ENCODE data around the gene IGSF3.
"Not testable (repeated sequence)": the region's sequence is repeated elsewhere in the genome, so short reads cannot be mapped to it uniquely, and the experiment has no call there.

Gene IGSF3

DNA sequence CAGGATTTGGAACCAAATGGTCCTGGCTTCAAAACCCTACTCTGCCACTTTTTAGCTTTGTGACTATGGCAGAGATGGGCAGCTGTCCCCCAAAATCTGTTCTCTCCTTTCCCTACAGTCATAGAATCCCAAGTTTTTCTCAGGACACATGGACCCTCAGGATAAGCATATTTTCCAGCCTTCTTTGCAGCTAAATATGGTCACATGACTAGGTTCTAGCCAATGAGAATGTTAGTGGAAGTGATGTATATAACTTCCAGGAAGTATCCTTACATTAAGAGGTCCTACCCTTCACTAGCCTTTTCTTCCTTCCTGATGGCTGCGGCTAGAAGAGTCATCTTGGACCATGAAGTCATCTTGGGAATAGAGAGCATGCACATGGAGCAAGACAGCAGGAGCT lies 5.9 kb downstream of the IGSF3 start:
- DNase-seq (ENCODE audit: low spot score): no peak

DNA sequence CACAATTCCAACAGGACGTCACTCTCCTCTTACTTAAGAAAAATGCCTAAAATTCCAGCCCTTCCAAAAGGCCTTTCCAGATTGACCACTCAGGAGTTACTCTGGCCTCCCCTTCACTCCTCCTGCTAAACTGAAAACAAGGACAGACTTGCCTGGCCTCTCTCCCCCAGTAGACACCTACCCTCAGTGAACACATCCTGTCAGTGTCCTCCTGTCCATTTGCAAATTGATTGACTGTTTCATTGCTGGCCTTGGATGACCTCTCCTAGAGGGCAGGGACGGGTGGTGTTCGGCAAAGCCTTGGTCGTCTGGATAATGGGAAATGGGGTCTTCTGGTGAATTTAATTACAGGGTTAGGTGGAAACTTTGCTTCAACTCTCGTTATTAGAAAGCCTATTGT lies 8.9 kb downstream of the IGSF3 start:
- not testable (repeated sequence) for DNase-seq (ENCODE audit: low spot score)

DNA sequence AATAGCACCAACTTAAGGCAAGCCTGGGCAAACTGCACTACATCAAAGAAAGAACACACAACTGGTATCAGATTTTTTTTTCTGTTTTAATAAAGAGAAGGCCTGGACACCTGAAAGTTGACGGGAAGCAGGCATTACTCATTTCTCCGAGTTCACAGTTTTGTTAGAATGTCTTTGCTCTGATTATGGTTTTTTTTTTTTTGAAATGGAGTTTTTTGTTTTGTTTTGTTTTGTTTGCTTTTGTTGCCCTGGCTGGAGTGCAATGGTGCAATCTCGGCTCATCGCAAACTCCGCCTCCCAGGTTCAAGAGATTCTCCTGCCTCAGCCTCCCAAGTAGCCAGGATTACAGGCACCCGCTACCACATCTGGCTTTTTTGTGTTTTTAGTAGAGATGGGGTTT lies 9.7 kb downstream of the IGSF3 start:
- DNase-seq (ENCODE audit: low spot score): not testable (repeated sequence)

DNA sequence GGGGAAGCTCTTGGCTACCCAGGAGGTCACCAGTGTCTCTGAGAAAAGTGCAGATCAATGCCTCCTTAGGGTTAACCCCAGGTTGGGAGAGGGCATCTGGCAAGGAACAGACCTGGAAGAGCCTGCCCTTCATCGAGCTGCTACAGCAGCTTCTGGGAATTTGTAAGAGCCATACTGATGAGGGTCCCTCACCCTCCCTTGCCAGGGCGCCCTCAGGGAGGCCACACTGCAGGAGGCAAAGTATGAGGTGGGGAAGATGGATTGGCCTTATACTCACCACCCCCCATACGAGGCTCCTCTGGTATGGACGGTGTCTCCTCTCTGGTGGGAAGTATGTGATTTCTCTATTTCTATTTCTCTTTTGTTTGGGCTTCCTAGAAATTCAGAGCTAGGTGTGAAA lies 13.2 kb downstream of the IGSF3 start:
- DNase-seq (ENCODE audit: low spot score): no peak

DNA sequence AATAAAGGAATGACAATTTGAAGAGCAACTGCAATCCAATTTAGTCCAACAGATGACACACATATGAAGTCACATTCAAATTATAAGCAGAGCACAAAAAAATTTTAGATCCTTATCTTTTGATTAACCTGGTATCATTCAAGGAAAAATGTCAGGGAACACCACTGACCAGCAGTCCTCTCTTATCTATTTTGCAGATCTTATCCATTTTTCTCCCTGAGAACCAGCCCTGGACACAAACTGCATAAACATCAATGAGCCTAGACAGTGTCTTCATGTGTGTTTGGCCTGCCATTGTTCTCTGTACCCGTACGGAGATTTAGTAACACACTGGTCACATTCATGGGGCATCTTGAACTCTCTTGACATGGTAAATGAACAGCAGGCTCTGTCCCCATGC lies 14.9 kb downstream of the IGSF3 start:
- not testable (repeated sequence) for DNase-seq (ENCODE audit: low spot score)

DNA sequence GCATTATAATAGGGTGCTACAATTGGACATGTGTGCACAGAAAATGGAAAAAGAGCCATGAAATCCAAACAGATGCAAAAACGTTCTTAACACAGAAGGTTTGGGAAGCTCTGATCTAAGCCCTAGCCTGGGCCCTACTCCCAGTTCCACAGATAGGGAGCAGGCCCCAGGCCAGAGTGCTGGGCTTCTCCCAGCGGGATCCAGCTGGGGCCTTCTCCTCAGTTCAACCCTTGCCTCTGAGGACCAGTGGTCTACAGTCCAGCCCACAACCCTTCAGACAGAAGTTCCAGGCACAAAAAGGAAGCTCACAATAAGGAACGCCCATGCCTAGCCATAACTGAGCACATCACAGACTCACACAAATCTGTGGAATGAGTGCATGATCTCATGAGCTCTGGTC lies 16.8 kb downstream of the IGSF3 start:
- DNase-seq (ENCODE audit: low spot score): not testable (repeated sequence)

DNA sequence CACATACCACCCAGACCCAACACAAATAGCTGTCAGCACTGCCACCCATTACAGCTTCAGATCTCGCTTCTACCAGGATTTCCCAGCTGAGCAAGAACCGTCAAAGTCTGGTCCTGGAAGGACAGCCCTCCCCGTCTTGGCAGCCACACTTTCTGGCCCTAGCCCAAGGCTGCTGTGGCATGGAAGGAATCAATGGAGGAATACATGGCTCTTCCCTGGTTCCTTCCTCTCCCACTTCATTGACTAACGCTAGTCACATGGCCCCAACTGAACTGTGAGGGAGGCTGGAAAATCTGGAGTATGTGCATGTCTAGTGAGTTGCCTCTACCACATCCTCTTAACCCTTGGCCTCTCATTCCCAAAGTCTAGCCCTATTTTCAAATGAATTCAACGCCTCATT lies 18.5 kb downstream of the IGSF3 start:
- not testable (repeated sequence) for DNase-seq (ENCODE audit: low spot score)

DNA sequence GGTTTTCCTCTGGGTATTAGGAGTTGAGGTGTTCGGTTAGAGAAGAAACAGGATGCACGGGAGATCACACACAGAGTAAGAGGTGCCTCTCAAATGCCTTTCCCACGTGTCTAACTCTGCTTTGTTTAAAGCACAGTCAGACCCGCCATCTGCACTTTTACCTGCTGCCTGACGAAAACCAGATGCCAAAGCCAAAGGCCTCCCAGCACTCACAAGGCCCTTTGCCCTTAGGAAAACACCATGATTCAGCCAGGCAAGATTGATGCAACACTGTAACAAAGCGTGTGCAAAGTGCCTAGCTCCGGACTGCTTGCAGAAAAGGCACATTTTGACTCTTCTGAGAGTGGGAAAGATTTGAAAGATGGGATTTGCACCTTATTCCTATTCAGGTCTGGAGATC lies 19.2 kb downstream of the IGSF3 start:
- not testable (repeated sequence) for DNase-seq (ENCODE audit: low spot score)

DNA sequence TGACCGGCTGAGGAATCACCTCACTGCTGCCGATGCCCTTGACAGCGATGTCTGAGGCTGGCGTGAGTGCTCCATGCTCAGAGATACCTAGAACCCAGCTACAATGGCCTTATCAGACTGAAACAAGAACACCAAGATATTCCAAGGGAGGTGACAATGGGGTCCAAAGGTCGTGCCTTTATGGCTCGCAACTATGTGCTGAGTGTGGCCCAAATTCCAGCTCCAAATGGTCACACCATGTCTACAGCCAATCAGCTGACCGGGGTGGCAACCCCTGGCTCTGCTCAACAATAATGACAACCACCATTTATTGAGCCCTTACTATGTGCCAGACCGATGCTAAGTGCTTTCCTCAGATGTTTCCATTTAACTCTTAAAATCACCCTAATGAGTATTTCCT lies 20.3 kb downstream of the IGSF3 start:
- not testable (repeated sequence) for DNase-seq (ENCODE audit: low spot score)

DNA sequence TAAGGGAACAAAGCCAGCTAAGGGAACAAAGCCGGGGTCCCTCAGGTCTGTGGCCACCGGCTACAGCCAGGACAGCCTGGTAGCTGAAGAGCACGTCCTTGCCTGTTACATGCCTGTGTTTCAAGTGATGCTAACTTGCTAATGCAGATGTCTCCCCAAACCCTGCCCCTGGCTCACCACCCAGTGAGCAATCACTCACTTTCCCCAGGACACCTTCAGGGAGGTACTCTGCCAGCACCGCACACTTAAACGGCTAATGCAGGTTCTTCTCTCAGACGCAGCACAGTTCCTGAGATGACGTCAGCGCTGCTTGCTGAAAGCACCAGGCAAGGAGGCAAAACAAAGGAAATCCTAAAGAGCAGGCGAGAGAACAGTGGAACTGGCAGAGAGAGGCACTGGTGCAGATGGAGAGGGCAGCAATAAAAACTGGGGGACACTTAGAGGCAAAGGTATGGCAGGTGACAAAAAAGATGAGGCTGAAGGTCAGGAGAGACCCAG lies 20.8 kb downstream of the IGSF3 start:
- not testable (repeated sequence) for DNase-seq (ENCODE audit: low spot score)

DNA sequence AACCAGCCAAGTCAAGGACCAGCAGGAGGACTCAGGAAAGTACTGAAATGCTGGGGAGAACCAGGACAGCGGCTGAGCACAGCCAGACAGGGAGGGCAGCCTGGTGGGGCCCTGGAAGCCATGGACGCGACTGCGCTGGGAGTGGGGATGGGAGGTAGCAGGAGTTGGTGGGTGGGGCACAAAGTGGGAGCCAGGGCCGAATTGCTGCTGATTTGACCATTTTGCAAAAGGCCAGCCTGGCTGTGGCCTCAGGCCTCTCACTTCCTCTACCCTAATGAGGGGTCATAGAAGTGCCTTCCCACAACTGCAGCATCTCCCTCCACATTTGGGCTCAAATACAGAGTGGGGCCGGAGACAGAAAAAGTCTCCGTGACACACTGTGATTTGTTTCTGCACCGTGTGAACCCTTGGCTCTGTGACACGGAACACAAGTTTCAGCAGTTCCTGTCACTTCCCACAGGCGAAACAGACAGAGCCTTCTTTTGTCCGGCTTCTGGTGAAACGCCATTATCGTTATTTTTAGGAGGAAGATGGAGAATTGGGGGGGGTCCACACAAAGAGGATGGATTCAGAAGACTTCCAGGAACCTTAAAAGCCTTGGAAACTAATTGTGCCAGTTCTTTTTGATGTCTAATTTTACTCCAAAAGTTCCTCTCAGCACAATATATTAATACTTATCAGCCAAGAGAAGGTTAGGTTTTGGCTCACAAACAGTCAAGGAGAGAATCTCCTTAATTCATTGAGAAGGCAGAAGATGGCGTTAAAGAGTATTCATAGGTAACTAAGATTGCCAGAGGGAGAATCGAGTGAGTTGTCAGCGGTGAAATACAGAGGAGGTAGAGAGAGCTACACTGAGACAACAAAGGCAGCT lies 21.5 kb downstream of the IGSF3 start:
- DNase-seq (ENCODE audit: low spot score): not testable (repeated sequence)

DNA sequence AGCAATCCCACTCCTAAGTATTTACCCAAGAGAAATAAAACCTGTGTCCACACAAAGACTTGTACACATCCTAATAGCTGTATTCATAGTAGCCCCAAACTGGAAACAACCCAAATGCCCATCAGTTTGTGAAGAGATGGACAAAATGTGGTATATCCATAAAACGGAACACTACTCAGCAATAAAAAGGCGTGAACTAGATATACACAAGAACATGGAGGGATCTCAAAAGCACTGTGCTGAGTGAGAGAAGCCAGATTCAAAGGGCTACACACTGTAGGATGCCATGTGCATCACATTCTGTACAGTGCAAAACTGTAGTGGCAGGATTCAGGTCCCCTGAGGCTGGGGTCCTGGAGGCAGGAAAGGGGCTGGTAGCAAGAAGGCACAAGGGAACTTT lies 22.5 kb downstream of the IGSF3 start:
- not testable (repeated sequence) for DNase-seq (ENCODE audit: low spot score)

DNA sequence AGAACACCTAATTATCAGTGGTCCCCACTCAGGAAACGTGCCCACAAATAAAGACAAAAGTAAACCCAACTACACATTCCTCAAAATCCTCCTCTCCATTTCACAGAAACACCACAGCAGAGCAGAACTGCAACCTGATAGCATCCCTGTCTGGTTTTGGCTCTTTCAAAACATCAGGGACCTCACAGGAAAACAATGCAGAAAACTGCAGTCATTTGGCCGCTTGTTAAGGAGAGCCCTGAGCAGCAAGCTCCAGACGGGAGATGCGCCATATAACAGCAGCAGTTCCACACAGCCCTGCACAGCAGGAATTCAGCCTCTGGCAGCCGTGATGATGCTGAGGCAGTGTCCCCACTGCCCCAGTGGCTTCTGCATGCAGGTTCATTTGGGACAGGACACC lies 23.4 kb downstream of the IGSF3 start:
- not testable (repeated sequence) for DNase-seq (ENCODE audit: low spot score)

DNA sequence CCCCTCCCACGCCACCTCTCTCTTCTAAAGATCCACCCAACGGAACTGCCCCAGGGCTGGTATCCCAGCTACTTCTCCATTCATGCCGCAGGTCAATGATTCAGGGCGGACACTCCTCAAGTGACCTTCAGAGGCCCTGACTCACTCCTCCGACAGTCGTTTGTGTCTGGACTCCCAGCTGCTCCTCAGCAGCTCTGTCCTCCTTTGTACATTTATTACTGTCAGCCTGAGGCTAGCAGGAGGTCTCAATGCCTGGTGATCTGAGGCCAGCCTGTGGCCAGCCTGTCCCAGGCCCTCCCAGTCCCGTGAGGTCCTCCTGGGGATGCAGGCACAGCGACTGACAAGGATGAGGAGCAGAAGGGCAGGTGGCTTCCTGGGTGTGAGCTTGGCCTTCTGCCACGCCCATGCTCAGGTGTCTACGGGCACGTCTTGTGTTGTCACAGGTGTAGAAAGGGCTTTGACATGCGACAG lies 24.2 kb downstream of the IGSF3 start:
- DNase-seq (ENCODE audit: low spot score): not testable (repeated sequence)

DNA sequence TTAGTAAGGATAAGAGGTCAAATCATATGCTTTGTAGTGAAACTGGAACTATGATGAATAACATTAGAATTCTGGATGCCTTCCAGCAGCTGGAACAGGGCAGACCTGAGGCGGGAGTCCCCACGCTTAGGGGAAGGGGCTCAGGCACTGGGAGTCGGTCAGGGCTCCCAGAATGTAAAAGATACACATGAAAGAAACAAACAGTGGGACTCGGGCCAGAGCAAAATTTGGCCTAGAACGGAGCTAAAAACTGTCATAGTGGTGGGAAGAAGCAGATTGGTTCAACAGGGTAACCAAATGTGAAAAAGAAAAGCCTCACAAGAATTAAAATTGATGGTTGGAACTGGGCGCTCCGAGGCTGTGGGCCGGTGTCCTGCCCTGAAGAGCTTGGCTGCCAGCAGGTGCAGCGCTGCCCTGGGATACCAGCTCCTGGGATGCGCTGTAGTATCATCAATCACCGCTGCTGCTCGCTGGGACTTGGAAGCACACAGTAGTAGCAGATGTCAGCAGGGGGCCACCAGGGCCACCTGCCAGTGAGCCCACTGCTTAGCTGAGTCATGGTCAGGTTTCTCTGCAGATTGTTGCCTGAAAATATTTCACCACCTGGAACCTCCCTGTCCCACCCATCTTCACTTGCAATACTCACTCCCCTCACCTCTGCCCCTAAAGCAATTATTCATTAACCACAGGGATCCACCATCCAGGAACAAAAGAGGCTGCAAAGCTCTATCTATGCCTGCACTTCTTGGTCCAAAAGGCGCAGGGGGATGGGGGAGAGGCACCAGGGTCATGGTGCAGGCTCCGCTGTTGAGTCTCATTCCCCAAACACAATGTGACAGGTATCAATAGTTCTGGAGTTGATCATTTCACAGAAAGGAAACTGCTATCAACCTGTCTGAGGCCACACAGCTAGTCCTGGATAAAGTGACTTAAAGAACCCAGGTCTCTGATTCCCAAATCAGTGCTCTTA lies 24.9 kb downstream of the IGSF3 start:
- not testable (repeated sequence) for DNase-seq (ENCODE audit: low spot score)

DNA sequence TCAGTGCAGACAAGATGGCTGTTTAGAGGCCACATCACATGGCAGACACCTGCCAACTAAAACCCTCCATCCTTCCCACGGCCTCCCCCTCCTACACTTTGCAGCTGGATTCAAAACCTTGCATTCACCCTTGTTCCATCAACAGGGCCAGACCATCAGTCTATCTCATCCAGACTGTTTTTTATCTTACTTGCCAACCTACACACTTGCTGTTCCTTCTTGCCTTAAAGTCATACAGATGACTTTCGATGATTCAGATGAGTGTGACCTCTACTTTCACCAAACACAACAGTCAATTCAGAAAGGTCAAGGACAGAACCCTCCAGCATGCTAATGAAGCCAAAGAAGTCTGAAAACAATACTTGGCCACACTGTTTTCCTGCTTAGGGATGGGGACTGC lies 29.9 kb downstream of the IGSF3 start:
- not testable (repeated sequence) for DNase-seq (ENCODE audit: low spot score)

DNA sequence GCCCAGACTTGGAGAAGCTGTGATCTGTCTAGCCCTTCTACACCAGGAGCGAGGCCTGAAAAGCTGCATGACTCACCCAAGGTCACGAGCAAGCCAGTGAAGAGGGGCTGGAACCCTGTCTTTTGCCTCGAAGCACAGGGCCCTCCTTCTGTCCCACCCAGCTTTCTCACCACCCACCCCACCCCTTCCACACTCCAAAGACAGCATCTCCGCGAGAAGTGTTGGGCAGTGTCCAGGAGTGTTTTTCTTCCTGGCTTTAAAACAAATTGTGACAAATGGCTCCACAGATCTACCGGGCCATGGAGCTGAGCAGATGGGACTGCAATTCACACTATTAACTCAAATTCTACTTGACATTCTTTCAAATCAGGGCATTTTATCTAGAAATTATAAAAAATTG lies 30.9 kb downstream of the IGSF3 start:
- DNase-seq (ENCODE audit: low spot score): not testable (repeated sequence)

DNA sequence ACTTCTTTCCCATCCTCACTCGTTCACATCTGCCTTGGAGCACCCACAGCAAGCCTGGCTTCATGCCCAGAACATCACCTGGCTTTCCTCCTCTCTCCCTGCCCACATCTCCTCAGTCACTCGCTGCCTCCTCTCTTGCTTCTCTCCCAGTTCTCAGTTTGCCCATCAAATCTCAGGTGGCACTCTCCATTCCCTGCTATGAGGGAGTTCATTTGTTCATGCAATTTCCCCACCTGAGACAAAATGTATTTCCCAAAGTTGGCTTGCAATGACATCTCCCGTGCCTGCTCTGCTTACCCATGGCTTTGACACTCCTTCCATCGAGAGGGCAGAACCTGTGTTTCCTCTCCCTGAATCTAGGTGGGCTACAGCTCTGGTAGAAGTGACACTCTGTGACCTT lies 33.1 kb downstream of the IGSF3 start:
- DNase-seq (ENCODE audit: low spot score): not testable (repeated sequence)

DNA sequence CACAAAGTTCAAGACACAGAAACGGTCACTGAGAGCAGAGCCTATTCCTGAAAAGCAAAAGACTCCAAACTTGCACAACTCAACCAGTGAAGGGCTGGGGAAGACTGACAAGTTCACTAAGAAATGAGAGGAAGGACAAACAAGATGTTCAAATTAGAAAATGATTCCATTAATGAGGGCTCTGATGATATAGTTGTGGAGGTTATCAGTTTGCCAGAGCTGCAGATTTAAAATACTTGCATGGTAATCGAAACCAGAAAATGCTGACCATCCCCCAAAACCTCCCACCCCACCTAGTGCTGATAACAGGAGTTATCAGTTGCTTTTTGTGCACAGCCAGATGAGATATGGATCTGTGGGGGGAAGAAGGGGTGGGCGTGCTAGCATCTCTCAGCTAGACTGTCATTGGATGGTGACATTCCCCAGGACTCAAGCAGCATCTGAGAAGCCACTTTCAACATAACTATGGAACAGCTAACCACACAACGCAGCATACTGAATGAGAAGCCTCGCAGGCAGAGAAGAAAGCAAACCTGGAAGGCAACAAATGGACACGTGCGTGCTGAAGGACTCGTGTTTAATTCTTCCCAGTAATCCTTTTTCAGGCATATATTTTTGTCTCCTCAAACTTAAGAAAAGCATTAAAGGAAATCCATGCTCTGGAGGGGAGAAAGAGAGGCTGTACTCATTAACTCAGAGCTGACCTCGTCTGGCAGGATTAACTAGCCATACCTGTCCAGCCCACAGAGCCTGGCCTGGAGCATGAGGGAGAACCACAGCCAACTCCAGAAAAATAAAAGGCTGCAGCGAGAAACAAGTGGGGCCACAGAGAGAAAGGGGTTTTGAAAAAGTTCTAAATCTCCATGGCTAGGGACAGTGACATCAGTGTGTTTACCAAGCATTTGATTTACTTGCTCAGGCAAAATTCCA lies 35.3 kb downstream of the IGSF3 start:
- not testable (repeated sequence) for DNase-seq (ENCODE audit: low spot score)

DNA sequence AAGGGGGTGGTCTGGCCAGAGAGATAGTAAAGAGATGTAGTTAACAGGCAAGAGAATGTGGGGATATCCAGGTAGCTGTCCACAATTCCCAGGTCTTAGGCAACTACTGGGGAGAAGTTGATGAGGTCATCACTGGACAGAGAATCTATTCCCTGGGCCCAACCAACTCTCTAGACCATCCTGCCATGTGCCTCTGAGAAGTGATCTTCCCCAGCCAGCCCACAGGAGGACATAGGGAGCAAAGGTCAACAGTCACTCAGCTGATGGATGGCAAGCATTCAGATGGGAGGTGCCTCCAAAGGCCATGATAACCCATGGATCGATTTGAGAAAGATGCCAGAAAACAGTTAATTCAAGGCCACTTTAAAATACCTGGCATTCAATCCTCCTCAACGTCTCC lies 36.0 kb downstream of the IGSF3 start:
- not testable (repeated sequence) for DNase-seq (ENCODE audit: low spot score)

DNA sequence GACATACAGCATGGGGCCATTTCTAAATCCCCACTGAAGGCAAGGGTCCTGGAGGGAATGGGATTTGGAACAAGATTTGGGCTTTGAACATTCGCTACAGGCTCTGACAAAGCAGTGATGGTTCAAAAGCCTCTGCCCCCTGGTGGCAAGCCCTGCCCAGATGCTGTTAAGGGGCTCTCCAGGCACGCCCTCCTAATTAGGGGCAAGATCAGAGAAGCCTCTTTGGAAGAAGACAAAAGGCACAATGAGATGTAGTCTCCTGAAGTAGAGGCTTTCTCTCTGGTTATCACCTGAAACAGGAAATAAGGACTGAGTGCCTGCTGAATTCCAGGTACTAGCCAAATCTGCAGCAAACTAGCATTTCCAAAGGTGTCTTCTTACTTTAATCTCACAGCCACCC lies 37.5 kb downstream of the IGSF3 start:
- DNase-seq (ENCODE audit: low spot score): not testable (repeated sequence)
